ENCODE results near the gene FAM241B. TPM values are rescaled to one million over a fixed set of nuclear protein-coding genes. Genes with fewer than 3 reads are reported as not detected.

Gene FAM241B
- total RNA-seq, 1 donor from 2014 or later = 2.6 TPM

- Histone ChIP-seq H3K4me3 (ENCODE audit: low read depth, low read length) (no peak overlapping the region), H3K27me3 (ENCODE audit: control insufficient read depth, insufficient read depth, low read length) (peaks cover 5% of the 10 kb centered on the region), H3K36me3 (ENCODE audit: control insufficient read depth, insufficient read depth, low read length) (no peaks in the 10 kb centered on the region)
- TF ChIP-seq CTCF (IDR thresholded peaks at IDR 0.05; ENCODE audit: insufficient read depth, low read length, severe bottlenecking) = no peak
- DNase-seq (ENCODE audit: low read depth) = no peak
- FAIRE-seq = peak; percentile 52
Measured at GRCh38 chr10:69680610-69681009, 50.6 kb downstream of the FAM241B start.

GRCh38 chr10:69681436-69681835 lies 51.4 kb downstream of the FAM241B start:
- FAIRE-seq (no peak), DNase-seq (ENCODE audit: low read depth) (no peak)
- Histone ChIP-seq H3K4me3 (ENCODE audit: low read depth, low read length) (no peak overlapping the region), H3K27me3 (ENCODE audit: control insufficient read depth, insufficient read depth, low read length) (peaks cover 5% of the 10 kb centered on the region), H3K36me3 (ENCODE audit: control insufficient read depth, insufficient read depth, low read length) (no peaks in the 10 kb centered on the region)
- TF ChIP-seq CTCF (IDR thresholded peaks at IDR 0.05; ENCODE audit: insufficient read depth, low read length, severe bottlenecking) = no peak

- FAIRE-seq (peak; percentile 40), DNase-seq (ENCODE audit: low read depth) (no peak)
- H3K4me3 ChIP-seq (ENCODE audit: low read depth, low read length) = no peak overlapping the region
- TF ChIP-seq CTCF (IDR thresholded peaks at IDR 0.05; ENCODE audit: insufficient read depth, low read length, severe bottlenecking) = no peak
- H3K27me3 ChIP-seq (ENCODE audit: control insufficient read depth, insufficient read depth, low read length) = peaks cover 5% of the 10 kb centered on the region
- H3K36me3 ChIP-seq (ENCODE audit: control insufficient read depth, insufficient read depth, low read length) = no peaks in the 10 kb centered on the region
Measured at GRCh38 chr10:69682955-69683474, 53.0 kb downstream of the FAM241B start.

Other genes with a start within 250 kb of the FAM241B start
- under 0.01 TPM in 1 of 2 replicates, not detected in the other for gene TACR2, start 213.3 kb upstream of the FAM241B start, total RNA-seq
- gene TSPAN15, start 178.8 kb upstream of the FAM241B start, total RNA-seq = 12.1 and 14.8 TPM in 2 replicates
- not detected in 2 replicates for gene NEUROG3, start 56.8 kb upstream of the FAM241B start, total RNA-seq
- under 0.01 TPM in 1 of 2 replicates, not detected in the other for gene COL13A1, start 171.7 kb downstream of the FAM241B start, total RNA-seq

Measured in bronchial epithelial cell (primary cell).